ENCODE results near the gene PITPNM1.
"Not testable (repeated sequence)": the region's sequence is repeated elsewhere in the genome, so short reads cannot be mapped to it uniquely, and the experiment has no call there.

The PITPNM1 gene

GRCh38 chr11:67523556-67524479 lies 18.7 kb upstream of the PITPNM1 start:
- DNase-seq (ENCODE audit: low spot score): no peak

DNA sequence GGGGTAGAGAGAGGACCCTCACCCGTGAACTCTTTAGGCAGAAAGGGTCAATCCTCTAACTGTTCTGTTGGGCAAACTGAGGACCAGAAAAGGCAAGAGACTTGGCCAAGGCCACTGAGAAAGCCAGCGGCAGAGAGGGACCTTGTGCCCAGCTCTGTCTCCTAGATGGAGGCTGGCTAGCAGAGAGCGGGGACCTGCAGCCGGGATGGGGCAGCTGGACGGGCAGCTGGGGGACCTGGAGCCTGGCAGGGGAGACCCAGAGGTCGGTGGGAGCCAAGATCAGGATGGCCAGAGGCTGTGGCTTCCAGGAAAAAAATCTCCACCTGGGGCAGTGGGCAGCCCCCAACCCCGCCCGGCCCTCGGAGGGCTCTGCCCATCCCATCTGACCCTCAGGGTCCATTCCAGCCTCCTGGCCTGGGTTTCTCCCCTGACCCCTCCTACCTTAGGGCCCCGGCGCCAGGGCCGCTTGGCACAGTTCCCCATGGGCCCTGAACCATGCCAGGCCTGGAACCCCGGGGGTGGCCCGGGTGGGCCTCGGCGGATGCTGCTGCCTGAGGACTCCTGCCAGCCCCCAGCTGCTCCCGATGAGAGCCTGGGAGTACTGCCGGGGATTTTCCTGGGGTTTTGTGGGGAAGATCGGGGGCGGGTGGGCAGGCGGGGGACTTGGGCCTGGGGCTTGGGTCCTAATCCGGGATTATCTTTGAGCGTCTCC lies 17.8 kb upstream of the PITPNM1 start, which contains the start of gene CABP2:
TSS of gene CABP2 (minus strand) at position 603 of the 712 bp plus-strand sequence. CDS start at position 483, 120 bp downstream.
- no peak for DNase-seq (ENCODE audit: low spot score)

DNA sequence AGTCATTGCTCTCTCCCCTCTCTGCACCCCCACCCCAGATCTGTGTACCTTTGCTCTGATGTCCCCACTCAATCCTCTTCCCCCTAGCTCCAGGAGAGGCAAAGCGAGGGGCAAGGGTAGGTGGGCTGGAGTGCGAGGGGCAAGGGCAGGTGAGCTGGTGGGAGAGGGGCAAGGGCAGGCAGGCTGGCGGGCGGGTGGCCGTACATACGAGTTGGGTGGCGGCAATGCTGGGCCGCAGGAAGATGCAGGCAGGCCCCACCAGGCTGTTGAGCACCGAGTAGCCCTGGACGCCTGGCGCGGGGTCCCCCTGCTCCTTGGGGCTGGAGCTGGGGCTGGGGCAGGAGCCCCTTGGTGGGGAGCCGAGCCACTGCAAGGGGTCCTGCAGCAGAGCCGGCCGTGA lies 17.2 kb upstream of the PITPNM1 start:
- no peak for DNase-seq (ENCODE audit: low spot score)

- DNase-seq (ENCODE audit: low spot score): no peak
Observed at GRCh38 chr11:67521924-67522323, 16.8 kb upstream of the PITPNM1 start.

- no peak for DNase-seq (ENCODE audit: low spot score)
Observed at GRCh38 chr11:67520856-67521824, 16.0 kb upstream of the PITPNM1 start.

- DNase-seq (ENCODE audit: low spot score): no peak
Observed at GRCh38 chr11:67519726-67520125, 14.6 kb upstream of the PITPNM1 start.

DNA sequence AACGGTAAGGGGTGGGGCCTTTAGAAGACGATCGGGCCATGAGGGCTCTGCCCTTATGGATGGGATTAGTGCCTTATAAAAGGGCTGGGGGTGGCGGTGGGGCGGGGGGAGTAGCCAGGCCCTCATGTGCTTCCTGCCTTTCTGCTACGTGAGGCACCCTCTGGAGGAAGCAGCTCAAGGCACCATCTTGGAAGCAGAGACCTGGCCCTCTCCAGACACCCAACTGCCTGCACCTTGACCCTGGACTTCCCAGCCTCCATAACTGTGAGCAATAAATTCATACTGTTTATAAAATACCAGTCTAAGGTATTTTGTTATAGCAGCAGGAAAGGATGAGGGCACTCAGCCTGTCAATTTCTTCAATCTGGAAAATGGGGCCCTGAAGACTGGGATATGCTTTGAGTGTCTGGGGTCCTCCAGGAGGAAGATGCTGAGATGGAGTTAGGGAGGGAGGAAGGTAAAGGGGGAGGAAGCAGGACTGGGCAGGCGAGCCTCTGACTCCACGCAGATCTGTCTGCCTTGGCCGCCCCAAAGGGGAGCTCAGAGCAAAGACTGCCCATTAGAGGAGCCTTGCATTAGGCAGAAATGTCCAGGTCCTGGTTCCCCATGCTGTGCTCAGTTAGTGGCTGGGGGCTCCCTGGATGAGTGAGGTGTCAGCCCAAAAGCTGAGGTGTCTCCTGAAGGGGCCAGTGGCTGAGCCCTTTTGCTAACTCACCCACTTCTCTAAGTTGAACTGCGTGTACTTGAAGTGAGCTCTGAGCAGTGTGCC lies 12.8 kb upstream of the PITPNM1 start:
- DNase-seq (ENCODE audit: low spot score): no peak

GRCh38 chr11:67516806-67517205 lies 11.6 kb upstream of the PITPNM1 start:
- DNase-seq (ENCODE audit: low spot score): no peak

DNA sequence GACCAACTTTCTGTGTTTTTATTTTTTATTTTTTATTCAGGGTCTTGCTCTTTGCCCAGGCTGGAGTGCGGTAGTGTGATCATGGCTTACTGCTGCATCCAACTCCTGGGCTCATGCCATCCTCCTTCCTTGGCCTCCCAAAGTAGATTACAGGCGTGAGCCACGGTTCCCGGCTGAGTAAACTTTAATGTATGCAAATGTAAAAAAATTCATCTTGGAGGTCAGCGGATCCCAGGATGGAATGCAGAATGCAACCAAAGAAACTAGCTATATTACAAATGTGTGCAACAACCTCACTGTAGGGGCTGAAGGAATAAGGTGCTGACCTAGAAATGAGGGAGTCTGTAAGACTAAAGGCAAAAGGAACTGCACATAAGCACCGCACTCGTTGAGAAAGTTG lies 9.0 kb upstream of the PITPNM1 start:
- no peak for DNase-seq (ENCODE audit: low spot score)

DNA sequence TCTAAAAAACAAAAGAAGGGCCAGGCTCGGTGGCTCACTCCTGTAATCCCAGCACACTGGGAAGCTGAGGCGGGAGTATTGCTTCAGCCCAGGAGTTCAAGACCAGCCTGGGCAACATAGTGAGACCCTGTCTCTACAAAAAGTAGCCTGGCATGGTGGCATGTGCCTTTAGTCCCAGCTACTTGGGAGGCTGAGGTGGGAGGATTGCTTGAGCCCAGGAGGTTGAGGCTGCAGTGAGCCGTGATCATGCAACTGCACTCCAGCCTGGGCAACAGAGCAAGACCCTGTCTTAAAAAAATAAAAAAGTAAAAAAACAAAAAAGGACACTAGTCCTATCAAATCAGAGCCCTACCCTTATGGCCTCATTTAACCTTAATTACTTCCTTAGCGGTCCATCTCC lies 6.4 kb upstream of the PITPNM1 start:
- not testable (repeated sequence) for DNase-seq (ENCODE audit: low spot score)

GRCh38 chr11:67510023-67510345 lies 4.8 kb upstream of the PITPNM1 start:
- DNase-seq (ENCODE audit: low spot score): no peak

- peak; percentile 96 for DNase-seq (ENCODE audit: low spot score)
Observed at GRCh38 chr11:67508486-67509121, 3.4 kb upstream of the PITPNM1 start.

DNA sequence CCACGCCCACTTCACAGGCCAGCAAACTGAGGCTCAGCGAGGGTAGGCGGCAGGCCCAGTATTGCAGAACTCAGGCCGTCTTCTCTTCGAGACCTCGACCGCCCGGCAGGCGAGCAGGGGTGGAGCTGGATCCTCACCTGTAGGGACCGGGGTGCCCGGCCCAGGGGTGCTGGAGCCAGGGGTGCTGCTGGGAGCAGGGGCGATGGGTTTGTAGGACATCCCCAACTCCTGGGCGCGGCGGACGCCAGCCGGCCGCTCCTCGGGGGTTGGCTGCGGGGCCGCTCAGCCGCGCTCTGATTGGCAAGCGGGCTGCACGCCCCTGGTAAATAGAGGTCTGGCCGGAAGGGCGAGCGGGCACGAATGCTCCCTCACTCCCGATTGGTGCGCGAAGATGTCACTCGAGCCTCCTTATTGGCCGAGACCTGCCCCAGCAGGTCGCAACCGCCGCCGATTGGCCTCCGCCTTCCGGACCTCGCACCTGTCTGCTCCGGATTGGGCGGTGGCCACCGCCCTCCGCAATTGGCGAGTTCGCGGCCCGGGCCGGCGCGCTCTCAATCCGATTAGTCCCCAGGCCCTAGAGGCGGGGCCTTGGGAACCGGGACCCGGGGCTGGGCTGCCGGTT lies 2.8 kb upstream of the PITPNM1 start, which contains the start of gene CDK2AP2:
TSS of gene CDK2AP2 (minus strand) at position 299 of the 622 bp plus-strand sequence. CDS start at position 219, 80 bp downstream.
- peak; percentile 100 for DNase-seq (ENCODE audit: low spot score)

DNA sequence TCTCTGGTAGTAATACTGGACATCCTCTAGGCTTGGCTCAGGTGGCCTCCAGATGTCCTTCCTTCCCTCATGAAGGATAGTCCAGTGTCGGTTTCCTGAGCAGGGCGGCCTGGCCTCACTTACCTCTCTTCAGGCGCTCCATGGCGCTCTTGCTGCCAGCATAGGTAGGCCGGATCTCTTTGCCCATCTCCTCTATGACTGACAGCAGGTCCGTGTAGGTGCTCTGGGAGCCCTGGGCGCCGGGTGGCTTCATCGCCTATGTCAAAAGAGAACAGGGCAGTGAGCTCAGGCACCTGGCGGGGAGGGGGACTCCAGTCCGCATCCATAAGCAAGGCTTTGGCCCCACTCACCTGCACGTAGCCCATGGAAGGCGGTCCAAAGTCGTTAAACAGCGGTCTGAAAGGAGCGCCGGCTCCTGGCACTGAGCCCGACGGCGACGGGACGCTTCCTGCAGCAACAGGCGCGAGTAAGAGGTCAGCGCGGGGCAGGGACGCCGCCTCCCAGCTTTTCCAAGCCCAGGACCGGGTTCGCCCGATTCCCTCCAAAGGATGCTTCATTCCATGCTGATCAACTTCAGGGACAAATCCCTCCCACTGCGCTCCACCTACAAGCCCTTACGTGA lies 2.2 kb upstream of the PITPNM1 start:
- DNase-seq (ENCODE audit: low spot score): no peak

DNA sequence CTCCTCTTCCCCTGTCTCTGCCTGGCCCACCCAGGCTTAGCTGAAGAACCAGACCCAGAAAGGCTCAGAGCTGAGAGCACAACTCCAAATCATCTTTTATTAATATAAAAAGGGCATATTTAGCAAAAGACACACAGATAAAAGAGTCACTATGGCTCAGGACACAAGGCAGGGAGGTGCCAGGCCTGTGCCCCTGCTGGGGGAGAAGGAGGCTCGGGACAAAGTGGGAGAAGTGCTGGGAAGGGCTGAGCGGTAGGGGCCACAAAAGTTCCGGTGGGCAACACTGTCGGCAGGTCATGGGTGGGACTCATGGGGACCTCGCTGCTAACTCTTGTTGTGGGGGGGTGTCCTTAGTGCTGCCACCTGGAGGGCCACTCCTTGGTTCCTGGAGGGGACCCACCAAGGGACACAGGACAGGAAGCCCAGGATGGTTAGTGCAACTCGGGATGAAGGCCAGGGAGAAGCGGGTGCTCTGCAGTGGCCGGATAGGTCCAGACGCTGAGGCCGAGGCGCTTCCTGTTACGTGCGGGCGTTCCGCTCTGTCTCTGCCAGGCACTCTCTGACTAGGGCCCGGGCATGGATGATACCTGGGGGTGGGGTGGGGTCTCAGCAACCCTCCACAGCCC lies 1.4 kb upstream of the PITPNM1 start:
- no peak for DNase-seq (ENCODE audit: low spot score)

DNA sequence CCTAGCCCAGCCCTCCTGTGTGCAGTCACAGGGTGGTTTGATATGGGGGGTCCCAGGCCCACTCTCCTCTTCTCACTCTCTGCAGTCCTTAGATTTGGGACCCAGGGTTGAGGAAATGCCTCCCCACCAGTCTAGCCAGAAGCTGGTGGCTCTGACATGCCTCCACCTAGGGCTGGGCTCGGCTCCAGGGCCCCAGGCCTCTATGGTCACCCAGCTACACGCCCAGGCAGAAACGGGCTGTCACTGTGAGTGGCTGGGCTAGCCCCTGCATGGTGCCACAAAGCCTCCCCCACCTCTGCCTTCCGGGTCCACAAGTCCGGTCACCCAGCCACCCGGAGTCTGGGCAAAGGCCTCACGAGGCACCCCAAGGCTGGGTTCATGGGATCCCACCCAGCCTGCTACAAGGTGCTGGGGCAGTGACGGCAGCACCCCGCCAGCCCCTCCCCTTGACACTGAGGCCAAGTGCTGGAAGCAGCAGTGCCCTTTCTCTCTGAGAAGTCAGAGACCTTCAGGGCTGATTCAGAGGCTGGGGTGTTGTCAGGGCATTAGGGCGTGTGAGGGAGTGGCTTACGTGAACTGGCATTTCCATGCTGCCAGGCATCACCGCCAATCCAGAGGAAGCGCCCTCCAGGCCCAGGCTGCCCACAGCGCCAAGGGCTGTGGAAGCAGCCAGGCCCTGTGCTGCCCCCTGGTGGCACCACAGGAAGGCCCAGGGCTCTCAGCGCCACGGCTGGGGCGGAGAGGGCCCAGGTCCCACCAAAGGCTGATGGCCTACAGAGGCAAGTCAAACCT lies 638 bp upstream of the PITPNM1 start:
- DNase-seq (ENCODE audit: low spot score): peak; percentile 99

GRCh38 chr11:67504005-67504949 lies 886 bp downstream of the PITPNM1 start:
- DNase-seq (ENCODE audit: low spot score): peak; percentile 66
